Lower lobe of right lung (tissue), 2 donors: ENCODE data around the gene PPEF2. TPM values are rescaled to one million over a fixed set of nuclear protein-coding genes. Genes with fewer than 3 reads are reported as not detected.

Experiments used
- ATAC-seq, 2 donors: fragments of 200-7000 bp; cut with Tn5 transposase; one replicate each; pipeline ENCODE4 v1.9.1; 2020 to 2022; ENCODE audit warnings: mild to moderate bottlenecking in 2 of 2, moderate library complexity in 2 of 2
- DNase-seq: peaks from one replicate; pipeline ENCODE4 v3.0.0-alpha.2; 2020
- H3K27ac ChIP-seq: fragments of 200-600 bp; one replicate; pipeline ENCODE4 v1.8.0; 2022
- H3K27me3 ChIP-seq: fragments of 200-600 bp; one replicate; pipeline ENCODE4 v1.8.0; 2022; ENCODE audit warnings: low read depth
- H3K36me3 ChIP-seq: fragments of 200-600 bp; one replicate; pipeline ENCODE4 v1.8.0; 2022; ENCODE audit warnings: mild to moderate bottlenecking
- H3K4me1 ChIP-seq: fragments of 200-600 bp; one replicate; pipeline ENCODE4 v1.8.0; 2022
- H3K4me3 ChIP-seq: fragments of 200-600 bp; one replicate; pipeline ENCODE4 v1.8.0; 2022; ENCODE audit warnings: mild to moderate bottlenecking
- H3K9me3 ChIP-seq: fragments of 200-600 bp; one replicate; pipeline ENCODE4 v1.8.0; 2022
- intact Hi-C: fragments of 100-400 bp; cut with DNase I; formaldehyde crosslinking; loops from one replicate; pipeline ENCODE4 v1.11.0; 2022
- long read RNA-seq: library from polyadenylated mRNA; unstranded; transcript quantifications from one replicate; pipeline ENCODE4 v2.0.0, GENCODE V29; 2021
- total RNA-seq: library from RNA; stranded (reverse); fragmentation: NEBNext Ultra II Directional; extraction: Animal tissue kit (Norgen Biotek cat#: 25700); gene quantifications from one replicate; pipeline ENCODE4 v1.2.1, GENCODE V29; 2021
- TF ChIP-seq, protein P1 (sequence below): fragments of 200-600 bp; IDR thresholded peaks from one replicate; pipeline ENCODE4 v1.8.0; 2022; ENCODE audit warnings: antibody characterized with exemption, mild to moderate bottlenecking
- donor health status: DM: no; HTN: yes; CAD: no; lungs with severe emphysema.

The PPEF2 gene, protein sequence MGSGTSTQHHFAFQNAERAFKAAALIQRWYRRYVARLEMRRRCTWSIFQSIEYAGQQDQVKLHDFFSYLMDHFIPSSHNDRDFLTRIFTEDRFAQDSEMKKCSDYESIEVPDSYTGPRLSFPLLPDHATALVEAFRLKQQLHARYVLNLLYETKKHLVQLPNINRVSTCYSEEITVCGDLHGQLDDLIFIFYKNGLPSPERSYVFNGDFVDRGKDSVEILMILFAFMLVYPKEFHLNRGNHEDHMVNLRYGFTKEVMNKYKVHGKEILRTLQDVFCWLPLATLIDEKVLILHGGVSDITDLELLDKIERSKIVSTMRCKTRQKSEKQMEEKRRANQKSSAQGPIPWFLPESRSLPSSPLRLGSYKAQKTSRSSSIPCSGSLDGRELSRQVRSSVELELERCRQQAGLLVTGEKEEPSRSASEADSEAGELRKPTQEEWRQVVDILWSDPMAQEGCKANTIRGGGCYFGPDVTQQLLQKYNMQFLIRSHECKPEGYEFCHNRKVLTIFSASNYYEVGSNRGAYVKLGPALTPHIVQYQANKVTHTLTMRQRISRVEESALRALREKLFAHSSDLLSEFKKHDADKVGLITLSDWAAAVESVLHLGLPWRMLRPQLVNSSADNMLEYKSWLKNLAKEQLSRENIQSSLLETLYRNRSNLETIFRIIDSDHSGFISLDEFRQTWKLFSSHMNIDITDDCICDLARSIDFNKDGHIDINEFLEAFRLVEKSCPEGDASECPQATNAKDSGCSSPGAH
- not detected for total RNA-seq
- long read RNA-seq, result 0 reads

DNA sequence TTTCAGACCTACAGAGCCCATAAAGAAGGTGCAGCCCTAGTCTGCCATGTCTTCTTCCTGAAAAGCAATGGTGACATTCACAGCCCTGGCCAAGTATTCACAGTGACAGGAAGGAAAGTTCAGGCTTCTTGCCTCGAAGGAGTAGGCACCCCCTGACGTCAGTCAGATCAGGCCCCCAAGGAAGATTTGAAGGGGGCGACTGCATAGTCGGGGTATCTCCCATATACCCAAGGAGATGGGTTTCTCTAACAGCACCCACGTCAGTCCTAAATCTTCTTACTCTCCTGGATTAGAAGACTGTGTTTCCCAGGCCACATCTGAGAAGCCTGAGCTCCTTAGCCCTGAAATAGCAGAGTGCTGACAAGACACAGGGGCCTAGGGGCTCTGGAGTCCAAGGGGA lies at the start of gene PPEF2:
Gene PPEF2 (minus strand): TSS at position 101 of the 400 bp plus-strand sequence. CDS start 6,127 bp downstream, outside the sequence.
- Histone ChIP-seq H3K4me1 (no peaks in the 10 kb centered on the region), H3K36me3 (no peaks in the 10 kb centered on the region), H3K27ac (no peak within 1 kb of the TSS)

DNA sequence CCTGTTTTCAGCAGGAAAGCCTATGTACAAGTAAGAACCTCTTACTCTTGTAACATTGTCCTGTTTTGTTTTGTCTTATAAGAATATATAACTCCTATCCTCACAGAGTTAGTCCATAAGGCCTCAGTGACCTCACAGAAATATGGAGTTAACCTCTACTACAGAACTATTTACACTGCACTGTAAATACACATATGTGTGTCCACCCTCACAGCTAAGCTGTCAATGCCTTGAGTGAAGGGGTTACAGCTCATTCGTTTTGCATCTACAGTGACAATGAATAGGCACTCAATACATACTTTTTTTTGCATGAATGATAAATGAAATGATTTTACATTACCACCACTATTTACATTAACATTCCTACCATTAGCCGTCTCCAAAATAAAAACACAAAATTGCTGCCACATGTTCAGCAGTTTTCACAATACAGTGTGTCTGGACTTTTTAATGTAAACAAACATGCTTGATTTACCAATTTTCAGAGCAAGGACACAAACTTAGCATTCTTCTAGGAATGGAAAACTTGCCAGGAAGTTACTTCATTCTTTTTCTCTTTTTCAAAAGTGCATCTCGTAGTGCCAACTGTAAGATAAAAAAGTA lies 48.1 kb upstream of the PPEF2 start:
- ATAC-seq (no peak), DNase-seq (no peak)
- H3K27me3 ChIP-seq, result no peaks in the 10 kb centered on the region
- H3K9me3 ChIP-seq, result no peaks in the 10 kb centered on the region
- H3K36me3 ChIP-seq, result peaks cover 83% of the 10 kb centered on the region
- H3K27ac ChIP-seq, result no peak overlapping the region
- intact Hi-C loops, result no loop called here
- no peak overlapping the region for H3K4me3 ChIP-seq
- TF ChIP-seq, protein P1, sequence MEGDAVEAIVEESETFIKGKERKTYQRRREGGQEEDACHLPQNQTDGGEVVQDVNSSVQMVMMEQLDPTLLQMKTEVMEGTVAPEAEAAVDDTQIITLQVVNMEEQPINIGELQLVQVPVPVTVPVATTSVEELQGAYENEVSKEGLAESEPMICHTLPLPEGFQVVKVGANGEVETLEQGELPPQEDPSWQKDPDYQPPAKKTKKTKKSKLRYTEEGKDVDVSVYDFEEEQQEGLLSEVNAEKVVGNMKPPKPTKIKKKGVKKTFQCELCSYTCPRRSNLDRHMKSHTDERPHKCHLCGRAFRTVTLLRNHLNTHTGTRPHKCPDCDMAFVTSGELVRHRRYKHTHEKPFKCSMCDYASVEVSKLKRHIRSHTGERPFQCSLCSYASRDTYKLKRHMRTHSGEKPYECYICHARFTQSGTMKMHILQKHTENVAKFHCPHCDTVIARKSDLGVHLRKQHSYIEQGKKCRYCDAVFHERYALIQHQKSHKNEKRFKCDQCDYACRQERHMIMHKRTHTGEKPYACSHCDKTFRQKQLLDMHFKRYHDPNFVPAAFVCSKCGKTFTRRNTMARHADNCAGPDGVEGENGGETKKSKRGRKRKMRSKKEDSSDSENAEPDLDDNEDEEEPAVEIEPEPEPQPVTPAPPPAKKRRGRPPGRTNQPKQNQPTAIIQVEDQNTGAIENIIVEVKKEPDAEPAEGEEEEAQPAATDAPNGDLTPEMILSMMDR, result no peak
- H3K4me1 ChIP-seq, result no peaks in the 10 kb centered on the region

More for the DNA sequence above, at the start of gene PPEF2:
- Histone ChIP-seq H3K4me3 (no peak within 1 kb of the TSS), H3K27me3 (no peaks in the 10 kb centered on the region), H3K9me3 (no peaks in the 10 kb centered on the region)
- DNase-seq, result no peak
- intact Hi-C loops, result no loop called here
- no peak for ATAC-seq
- TF ChIP-seq, protein P1, result no peak

DNA sequence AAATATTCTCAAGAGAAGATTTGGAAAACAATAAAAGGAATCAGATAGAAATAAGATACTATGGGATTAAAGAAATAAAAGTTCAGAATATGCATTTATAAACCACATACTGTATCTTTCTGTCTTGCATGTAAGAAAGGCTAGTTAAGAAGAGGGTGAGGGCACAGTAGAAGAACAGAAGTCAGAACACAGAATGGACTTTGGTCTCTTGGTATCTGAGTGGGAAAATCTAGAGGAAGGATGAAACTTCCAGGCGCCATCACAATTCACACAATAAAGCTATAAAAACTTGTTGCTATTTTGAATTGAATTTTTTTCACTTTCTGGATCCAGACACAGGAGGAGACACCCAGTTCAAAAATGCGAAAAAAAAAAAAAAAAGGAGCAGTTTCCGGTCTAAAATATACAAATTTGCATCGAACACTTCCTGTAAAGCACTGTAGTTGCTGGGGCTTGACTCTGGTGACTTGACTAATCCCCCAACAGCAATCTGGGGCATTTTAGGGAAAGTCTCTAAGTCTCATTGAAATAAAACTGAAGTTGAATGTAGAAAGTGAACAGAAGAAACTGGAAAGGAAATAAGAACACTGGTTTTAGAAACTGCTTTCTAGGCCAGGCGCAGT lies 46.7 kb upstream of the PPEF2 start:
- Histone ChIP-seq H3K9me3 (no peaks in the 10 kb centered on the region), H3K4me3 (no peak overlapping the region), H3K36me3 (peaks cover 69% of the 10 kb centered on the region), H3K27me3 (no peaks in the 10 kb centered on the region), H3K4me1 (no peaks in the 10 kb centered on the region), H3K27ac (no peak overlapping the region)
- ATAC-seq (no peak), DNase-seq (no peak)
- intact Hi-C loops, result no loop called here
- TF ChIP-seq, protein P1, result no peak

DNA sequence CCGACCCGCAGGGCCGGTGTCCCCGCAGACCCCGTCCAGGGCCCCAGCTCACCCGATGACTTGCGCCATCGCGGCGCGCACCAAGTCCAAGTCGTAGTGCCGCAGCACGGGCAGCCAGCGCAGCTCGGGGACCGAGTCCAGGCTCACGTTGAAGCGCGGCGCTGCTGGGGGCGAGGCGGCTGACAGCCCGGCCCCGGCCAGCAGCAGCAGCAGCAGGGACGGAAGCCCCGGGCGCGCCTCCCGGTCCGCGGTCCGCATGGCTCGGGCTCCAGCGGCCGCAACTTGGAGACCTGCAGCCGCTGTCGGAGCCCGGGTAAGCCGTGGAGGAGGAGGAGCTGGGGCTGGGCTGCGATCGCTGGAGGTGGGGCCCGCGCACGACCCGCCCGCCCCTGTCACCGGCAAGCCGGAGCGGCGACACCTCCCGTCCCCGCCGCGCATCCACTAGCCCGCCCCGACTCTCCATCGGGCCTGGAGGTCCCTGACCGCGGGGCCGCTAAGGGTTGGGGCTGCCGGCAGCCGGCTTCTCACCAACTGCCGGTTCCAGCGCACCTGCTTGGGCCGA lies 38.5 kb upstream of the PPEF2 start, which contains the start of gene NAAA:
Gene NAAA (minus strand): TSS at position 322 of the 562 bp plus-strand sequence. CDS start 64 bp downstream, at position 258.
- Histone ChIP-seq H3K27ac (peak within 1 kb of the TSS; percentile 88), H3K36me3 (no peaks in the 10 kb centered on the region), H3K27me3 (no peaks in the 10 kb centered on the region), H3K9me3 (no peaks in the 10 kb centered on the region), H3K4me3 (peak within 1 kb of the TSS; percentile 95), H3K4me1 (peaks cover 10% of the 10 kb centered on the region)
- ATAC-seq (peak; percentile 93 to 97), DNase-seq (peak; percentile 79)
- TF ChIP-seq, protein P1, result no peak
- intact Hi-C loops, result no loop called here
